K562 (cell line): ENCODE results near the gene TMEM214. TPM values are rescaled to one million over a fixed set of nuclear protein-coding genes. Genes with fewer than 3 reads are reported as not detected.

ENCODE experiments used
- CBX2 ChIP-seq: fragments of 200-600 bp; sonication (generic); IDR thresholded peaks from one replicate; pipeline ENCODE4 v1.6.1; 2012; ENCODE audit warnings: mild to moderate bottlenecking, low read length, inconsistent platforms; ENCODE audit not compliant: insufficient read depth, poor library complexity, severe bottlenecking
- FOXJ2 ChIP-seq: fragments of 200-800 bp; sonication (Bioruptor generic); IDR thresholded peaks from 2 replicates; pipeline ENCODE4 v1.6.1; 2016; ENCODE audit warnings: missing genetic modification characterization, missing compliant biosample characterization
- GABPB1 ChIP-seq: sonication (generic); formaldehyde crosslinking; IDR thresholded peaks from 2 replicates; pipeline ENCODE4 v1.8.0; 2022; ENCODE audit warnings: mild to moderate bottlenecking, missing genetic modification reagents
- GATAD2A ChIP-seq: fragments of 450-650 bp; IDR thresholded peaks from 2 replicates; pipeline ENCODE4 v1.6.1; 2017
- HMG20A ChIP-seq: fragments of 450-650 bp; formaldehyde crosslinking; conservative IDR thresholded peaks from 2 replicates; pipeline ENCODE4 v1.4.0; 2020; ENCODE audit warnings: mild to moderate bottlenecking, mixed read lengths
- HNRNPLL ChIP-seq: fragments of 200-400 bp; formaldehyde crosslinking; IDR thresholded peaks from 2 replicates; pipeline ENCODE4 v1.6.1; 2017; ENCODE audit warnings: low read length, low read depth, mild to moderate bottlenecking; ENCODE audit not compliant: poor library complexity, severe bottlenecking
- MAFF ChIP-seq: IDR thresholded peaks from 2 replicates; pipeline ENCODE4 v1.6.1; 2012; ENCODE audit warnings: low read length, improper control_type of control experiment
- MBD1 ChIP-seq: fragments of 250-450 bp; sonication (Bioruptor Pico); IDR thresholded peaks from 2 replicates; pipeline ENCODE4 v1.8.0; 2022; ENCODE audit warnings: inconsistent platforms
- MTF1 ChIP-seq: fragments of 250-450 bp; sonication (Bioruptor Pico); IDR thresholded peaks from 2 replicates; pipeline ENCODE4 v1.9.0; 2021; ENCODE audit warnings: moderate library complexity, mild to moderate bottlenecking, inconsistent platforms, borderline replicate concordance
- MYNN ChIP-seq, 2 experiments: sonication (generic); formaldehyde crosslinking in 1 of 2; IDR thresholded peaks; 2 replicates each; pipeline versions ENCODE4 v1.5.0 to v1.6.1; 2016 to 2020; ENCODE audit warnings: antibody characterized with exemption in 1 of 2, missing genetic modification reagents in 1 of 2
- PHB ChIP-seq: fragments of 250-450 bp; sonication (Bioruptor Pico); IDR thresholded peaks from 2 replicates; pipeline ENCODE4 v1.5.0; 2021
- PRPF4 ChIP-seq: fragments of 200-400 bp; formaldehyde crosslinking; IDR thresholded peaks from one replicate; pipeline ENCODE4 v1.6.1; 2017; ENCODE audit warnings: low read length, low read depth, mild to moderate bottlenecking; ENCODE audit not compliant: insufficient read depth, poor library complexity, severe bottlenecking
- SMARCA5 ChIP-seq: fragments of 450-650 bp; IDR thresholded peaks from 2 replicates; pipeline ENCODE4 v1.6.1; 2016
- TBL1XR1 ChIP-seq, 2 experiments: IDR thresholded peaks; 2 replicates each; pipeline ENCODE4 v1.6.1; 2012; ENCODE audit warnings: improper control_type of control experiment in 2 of 2, low read length in 2 of 2, mild to moderate bottlenecking in 1 of 2
- TBP ChIP-seq: optimal IDR thresholded peaks from 2 replicates; pipeline ENCODE3; 2011; ENCODE audit warnings: low read depth, low read length, improper control_type of control experiment
- TCF7 ChIP-seq: sonication (generic); IDR thresholded peaks from 2 replicates; pipeline ENCODE4 v1.6.1; 2016; ENCODE audit warnings: antibody characterized with exemption, borderline replicate concordance
- TSC22D4 ChIP-seq: fragments of 450-650 bp; IDR thresholded peaks from 2 replicates; pipeline ENCODE4 v1.6.1; 2016; ENCODE audit warnings: missing genetic modification characterization, missing biosample characterization, control low read depth
- ZNF766 ChIP-seq: fragments of 200-800 bp; sonication (Bioruptor generic); conservative IDR thresholded peaks from 2 replicates; pipeline ENCODE4 v1.6.1; 2016; ENCODE audit warnings: missing genetic modification characterization, missing compliant biosample characterization
- polyA plus RNA-seq, 8 experiments: library from polyadenylated mRNA; depleted of rRNA in 4 of 8; stranded (reverse) in 5 of 8; unstranded in 3 of 8; fragments of >200 nt; fragmentation: Nextera tagmentation in 2 of 8; fragmentation: Illumina TruSeq in 1 of 8; extraction: Ambion mirVana in 2 of 8; extraction: Trizol in 1 of 8; gene quantifications; 2 replicates each; pipeline versions ENCODE4 v1.2.1 to v1.2.3, GENCODE V29; 2011 to 2014; ENCODE audit warnings: inconsistent platforms in 1 of 8, missing spikeins in 1 of 8
- total RNA-seq, 7 experiments: library from RNA; depleted of rRNA in 6 of 7; stranded (reverse); fragments of >200 nt in 6 of 7; fragmentation: Illumina TruSeq in 2 of 7; extraction: Trizol in 2 of 7; gene quantifications; 2 replicates each; pipeline versions ENCODE4 v1.2.1 to v1.2.3, GENCODE V29; 2011 to 2021; ENCODE audit warnings: low replicate concordance in 1 of 7
- TF ChIP-seq, protein P1 (sequence below): IDR thresholded peaks from 2 replicates; pipeline ENCODE4 v1.6.1; 2011; ENCODE audit not compliant: insufficient read length; ENCODE audit errors: extremely low read depth
- TF ChIP-seq, protein P2 (sequence below): fragments of 450-650 bp; IDR thresholded peaks from 2 replicates; pipeline ENCODE4 v1.6.1; 2017; ENCODE audit warnings: antibody characterized with exemption
- TF ChIP-seq, protein P3 (sequence below): fragments of 450-650 bp; IDR thresholded peaks from 2 replicates; pipeline ENCODE4 v1.6.1; 2017; ENCODE audit warnings: mild to moderate bottlenecking, moderate library complexity

The TMEM214 gene
- total and polyA plus RNA-seq, 9 of the 15 experiments (the other 6 are each of a cell fraction or from before 2014, with no cell fraction given) = 11.4 to 81.4 (median 44.1) TPM

DNA sequence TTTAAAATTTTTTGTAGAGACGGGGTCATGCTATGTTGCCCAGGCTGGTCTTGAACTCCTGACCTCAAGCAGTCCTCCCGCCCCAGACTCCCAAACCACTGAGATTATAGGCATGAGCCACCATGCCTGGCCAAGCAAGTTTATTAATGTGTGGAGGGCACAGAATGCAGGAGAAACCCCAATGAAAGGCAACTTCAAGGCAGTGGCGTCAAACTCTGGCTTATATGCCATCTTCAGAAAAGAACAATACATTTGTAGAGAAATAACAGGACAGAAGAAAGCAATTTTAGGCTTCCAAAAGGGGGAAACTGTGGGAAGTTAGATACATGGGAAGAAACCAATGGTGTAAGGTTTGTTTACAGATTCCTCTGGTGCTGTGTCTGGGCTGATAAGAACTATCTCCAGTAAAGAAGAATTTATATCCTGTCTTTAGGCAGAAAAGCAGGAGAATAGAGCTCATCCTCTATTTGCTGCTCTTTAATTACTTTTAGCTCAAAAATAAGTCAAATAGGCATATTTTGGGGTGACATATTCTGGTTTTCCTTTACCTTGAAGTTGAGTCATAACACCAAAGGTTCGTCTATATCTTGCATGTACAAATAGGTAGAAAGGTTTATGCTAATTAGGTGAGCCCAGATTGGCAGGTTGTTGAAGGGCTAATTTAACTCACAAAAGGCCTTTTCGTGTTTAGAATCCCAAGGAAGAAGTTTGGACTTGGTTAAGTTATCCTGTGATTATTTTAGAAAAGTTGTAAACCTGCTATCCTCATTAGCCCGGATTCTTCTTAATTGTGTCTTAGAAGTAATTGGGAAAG lies 26.0 kb upstream of the TMEM214 start (continued):
- TF ChIP-seq, protein P1, sequence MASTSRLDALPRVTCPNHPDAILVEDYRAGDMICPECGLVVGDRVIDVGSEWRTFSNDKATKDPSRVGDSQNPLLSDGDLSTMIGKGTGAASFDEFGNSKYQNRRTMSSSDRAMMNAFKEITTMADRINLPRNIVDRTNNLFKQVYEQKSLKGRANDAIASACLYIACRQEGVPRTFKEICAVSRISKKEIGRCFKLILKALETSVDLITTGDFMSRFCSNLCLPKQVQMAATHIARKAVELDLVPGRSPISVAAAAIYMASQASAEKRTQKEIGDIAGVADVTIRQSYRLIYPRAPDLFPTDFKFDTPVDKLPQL = no peak
- TF ChIP-seq SMARCA5 (peak; percentile 18; the same call in 1 of the 2 replicates), PHB (CRISPR knock-in tag) (no peak), MAFF (no peak), GABPB1 (CRISPR knock-in tag) (no peak), TBL1XR1 (IDR thresholded peaks at IDR 0.05; ENCODE audit: low read length in 2 of 2) (peak in 1 of 2 experiments; percentile 78; a peak in 1 of 4 replicates), MYNN (IDR thresholded peaks at IDR 0.05) (0 out of 2 replicates have a peak, but pooled peaks have one; percentile 20), MYNN (CRISPR knock-in tag; IDR thresholded peaks at IDR 0.05) (no peak), TBP (no peak), MTF1 (no peak), CBX2 (no peak), TCF7 (no peak), HMG20A (no peak), GATAD2A (no peak; the same call in 1 of the 2 replicates), MBD1 (no peak), TSC22D4 (tag) (no peak), FOXJ2 (tag) (no peak; the same call in 1 of the 2 replicates), ZNF766 (CRISPR knock-in tag) (0 out of 2 replicates have a peak, but pooled peaks have one; percentile 9), PRPF4 (no peak), HNRNPLL (no peak)
- TF ChIP-seq, protein P2, sequence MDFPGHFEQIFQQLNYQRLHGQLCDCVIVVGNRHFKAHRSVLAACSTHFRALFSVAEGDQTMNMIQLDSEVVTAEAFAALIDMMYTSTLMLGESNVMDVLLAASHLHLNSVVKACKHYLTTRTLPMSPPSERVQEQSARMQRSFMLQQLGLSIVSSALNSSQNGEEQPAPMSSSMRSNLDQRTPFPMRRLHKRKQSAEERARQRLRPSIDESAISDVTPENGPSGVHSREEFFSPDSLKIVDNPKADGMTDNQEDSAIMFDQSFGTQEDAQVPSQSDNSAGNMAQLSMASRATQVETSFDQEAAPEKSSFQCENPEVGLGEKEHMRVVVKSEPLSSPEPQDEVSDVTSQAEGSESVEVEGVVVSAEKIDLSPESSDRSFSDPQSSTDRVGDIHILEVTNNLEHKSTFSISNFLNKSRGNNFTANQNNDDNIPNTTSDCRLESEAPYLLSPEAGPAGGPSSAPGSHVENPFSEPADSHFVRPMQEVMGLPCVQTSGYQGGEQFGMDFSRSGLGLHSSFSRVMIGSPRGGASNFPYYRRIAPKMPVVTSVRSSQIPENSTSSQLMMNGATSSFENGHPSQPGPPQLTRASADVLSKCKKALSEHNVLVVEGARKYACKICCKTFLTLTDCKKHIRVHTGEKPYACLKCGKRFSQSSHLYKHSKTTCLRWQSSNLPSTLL = no peak
- TF ChIP-seq, protein P3, sequence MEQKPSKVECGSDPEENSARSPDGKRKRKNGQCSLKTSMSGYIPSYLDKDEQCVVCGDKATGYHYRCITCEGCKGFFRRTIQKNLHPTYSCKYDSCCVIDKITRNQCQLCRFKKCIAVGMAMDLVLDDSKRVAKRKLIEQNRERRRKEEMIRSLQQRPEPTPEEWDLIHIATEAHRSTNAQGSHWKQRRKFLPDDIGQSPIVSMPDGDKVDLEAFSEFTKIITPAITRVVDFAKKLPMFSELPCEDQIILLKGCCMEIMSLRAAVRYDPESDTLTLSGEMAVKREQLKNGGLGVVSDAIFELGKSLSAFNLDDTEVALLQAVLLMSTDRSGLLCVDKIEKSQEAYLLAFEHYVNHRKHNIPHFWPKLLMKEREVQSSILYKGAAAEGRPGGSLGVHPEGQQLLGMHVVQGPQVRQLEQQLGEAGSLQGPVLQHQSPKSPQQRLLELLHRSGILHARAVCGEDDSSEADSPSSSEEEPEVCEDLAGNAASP = no peak
